Subcutaneous adipose tissue (tissue), 4 donors: ENCODE results near the gene FER. TPM values are rescaled to one million over a fixed set of nuclear protein-coding genes. Genes with fewer than 3 reads are reported as not detected.

Source experiments
- total RNA-seq, 4 donors: library from RNA; depleted of rRNA; stranded (reverse); fragments of >200 nt; gene quantifications; one replicate each; pipeline ENCODE4 v1.1.0, GENCODE V29; 2016
- TF ChIP-seq, protein P1 (sequence below): fragments of 450-650 bp; IDR thresholded peaks from one replicate; pipeline ENCODE4 v1.5.1; 2016; ENCODE audit warnings: low read depth, mild to moderate bottlenecking, control low read depth, antibody characterized with exemption, moderate library complexity

The FER gene
- total RNA-seq, 4 donors from 2014 or later = 26.9 to 37.4 (median 27.6) TPM

DNA sequence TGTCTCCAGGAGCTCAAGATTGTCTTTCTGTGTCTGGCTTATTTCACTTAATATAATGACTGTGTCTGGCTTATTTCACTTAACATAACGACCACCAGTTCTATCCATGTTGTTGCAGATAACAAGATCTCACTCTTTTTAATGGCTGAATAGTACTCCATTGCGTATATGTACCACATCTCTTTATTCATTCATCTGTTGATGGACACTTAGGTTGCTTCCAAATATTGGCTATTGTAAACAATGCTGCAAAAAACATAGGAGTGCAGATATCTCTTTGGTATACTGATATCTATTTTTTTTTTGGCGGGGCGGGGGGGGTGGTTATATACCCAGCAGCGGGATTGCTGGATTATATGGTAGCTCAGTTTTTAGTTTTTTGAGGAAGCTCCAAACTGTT lies 45.5 kb downstream of the FER start:
- TF ChIP-seq, protein P1, sequence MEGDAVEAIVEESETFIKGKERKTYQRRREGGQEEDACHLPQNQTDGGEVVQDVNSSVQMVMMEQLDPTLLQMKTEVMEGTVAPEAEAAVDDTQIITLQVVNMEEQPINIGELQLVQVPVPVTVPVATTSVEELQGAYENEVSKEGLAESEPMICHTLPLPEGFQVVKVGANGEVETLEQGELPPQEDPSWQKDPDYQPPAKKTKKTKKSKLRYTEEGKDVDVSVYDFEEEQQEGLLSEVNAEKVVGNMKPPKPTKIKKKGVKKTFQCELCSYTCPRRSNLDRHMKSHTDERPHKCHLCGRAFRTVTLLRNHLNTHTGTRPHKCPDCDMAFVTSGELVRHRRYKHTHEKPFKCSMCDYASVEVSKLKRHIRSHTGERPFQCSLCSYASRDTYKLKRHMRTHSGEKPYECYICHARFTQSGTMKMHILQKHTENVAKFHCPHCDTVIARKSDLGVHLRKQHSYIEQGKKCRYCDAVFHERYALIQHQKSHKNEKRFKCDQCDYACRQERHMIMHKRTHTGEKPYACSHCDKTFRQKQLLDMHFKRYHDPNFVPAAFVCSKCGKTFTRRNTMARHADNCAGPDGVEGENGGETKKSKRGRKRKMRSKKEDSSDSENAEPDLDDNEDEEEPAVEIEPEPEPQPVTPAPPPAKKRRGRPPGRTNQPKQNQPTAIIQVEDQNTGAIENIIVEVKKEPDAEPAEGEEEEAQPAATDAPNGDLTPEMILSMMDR = no peak

DNA sequence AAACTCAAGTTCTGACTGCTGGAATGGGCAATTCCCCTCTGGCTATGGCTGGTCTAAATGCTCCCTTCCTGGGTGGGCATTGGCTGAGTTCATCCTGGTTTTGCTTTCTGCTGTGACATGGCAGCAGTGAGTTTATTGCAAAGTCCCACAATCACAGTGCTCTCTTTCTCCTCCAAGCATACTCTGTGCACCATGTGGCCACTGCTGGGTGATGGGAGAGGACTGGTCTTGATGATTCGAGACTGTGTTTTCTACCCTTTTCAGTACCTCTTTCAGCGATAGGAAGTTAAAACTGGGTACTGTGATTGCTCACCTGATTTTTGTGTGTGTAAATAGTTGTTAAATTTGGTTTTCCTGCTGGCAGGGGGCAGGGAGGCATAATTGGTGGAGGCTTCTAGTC lies 49.7 kb downstream of the FER start:
- TF ChIP-seq, protein P1 = no peak

DNA sequence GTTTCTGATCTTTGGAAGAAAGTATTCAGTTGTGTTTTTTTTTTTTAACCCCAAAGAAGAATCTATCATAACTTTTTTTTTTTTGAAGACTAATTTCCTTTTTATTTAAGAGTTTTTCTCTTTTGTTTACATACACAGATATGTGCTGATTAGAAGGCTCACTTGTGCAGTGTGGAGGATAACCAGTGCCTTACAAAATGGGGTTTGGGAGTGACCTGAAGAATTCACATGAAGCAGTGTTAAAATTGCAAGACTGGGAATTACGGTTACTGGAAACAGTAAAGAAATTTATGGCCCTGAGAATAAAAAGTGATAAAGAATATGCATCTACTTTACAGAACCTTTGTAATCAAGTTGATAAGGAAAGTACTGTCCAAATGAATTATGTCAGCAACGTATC lies 50.3 kb downstream of the FER start:
- TF ChIP-seq, protein P1 = no peak

DNA sequence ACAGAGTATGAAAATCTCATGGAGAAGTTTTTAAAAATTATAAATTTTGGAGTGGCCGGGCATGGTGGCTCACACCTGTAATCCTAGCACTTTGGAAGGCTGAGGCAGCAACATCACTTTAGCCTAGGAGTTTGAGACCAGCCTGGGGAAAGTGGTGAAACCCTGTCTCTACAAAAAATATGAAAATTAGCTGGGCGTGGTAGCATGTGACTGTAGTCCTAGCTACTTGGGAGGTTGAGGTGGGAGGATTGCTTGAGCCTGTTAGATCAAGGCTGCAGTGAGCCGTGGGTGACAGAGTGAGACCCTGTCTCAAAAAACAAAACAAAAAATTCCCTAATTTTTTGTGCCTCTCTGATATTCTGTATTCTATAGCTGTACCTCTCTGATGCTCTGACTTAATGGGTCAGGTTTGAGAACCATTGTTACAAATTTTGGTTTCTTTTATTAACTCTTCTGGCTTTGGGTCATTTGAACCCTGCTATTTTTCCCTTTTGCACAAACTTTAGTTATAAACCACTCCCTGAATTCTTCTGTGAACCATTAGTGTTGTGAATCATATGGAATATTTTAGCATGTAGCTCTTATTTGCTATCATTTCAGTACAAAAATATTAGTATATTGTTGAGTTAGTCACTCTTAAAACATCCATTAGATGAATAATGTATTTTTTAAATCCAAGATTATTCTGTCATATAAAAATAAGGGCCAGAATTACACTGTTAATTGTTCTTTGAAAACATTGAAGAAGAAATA lies 51.0 kb downstream of the FER start:
- TF ChIP-seq, protein P1 = no peak

DNA sequence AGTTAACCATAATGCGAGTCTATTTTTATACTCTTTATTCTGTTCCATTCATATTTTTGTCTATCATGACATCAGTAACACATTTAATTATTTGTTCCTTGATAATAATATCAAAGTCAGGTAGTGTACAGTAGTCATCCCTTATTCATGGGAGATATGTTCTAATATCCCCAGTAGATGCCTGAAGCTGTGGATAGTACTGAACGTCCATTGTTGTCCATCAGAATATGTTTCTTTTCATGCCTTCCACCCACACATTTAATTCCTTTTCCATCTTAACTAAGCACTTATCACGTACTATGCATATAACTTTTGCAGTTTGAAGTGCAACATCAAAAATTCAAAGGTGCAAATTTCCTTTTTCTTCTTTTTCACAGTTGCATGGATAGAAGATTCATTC lies 53.6 kb downstream of the FER start:
- TF ChIP-seq, protein P1 = no peak

DNA sequence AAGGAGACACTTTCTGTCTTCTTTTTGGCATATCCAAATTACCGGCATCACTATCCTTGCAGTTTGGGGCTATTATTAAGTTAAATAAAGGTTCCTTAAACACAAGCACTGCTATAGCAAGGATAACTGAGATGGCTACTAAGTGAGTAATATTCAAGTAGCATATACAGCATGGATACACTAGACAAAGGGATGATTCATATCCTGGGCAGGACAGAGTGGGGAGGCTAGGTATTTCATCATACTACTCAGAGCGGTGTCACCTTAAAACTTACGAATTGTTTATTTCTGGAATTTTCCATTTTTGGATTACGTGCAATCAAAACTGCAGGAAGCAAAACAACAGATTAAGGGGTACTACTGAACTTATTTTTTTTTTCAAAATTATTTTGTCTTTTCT lies 54.1 kb downstream of the FER start:
- TF ChIP-seq, protein P1 = no peak

DNA sequence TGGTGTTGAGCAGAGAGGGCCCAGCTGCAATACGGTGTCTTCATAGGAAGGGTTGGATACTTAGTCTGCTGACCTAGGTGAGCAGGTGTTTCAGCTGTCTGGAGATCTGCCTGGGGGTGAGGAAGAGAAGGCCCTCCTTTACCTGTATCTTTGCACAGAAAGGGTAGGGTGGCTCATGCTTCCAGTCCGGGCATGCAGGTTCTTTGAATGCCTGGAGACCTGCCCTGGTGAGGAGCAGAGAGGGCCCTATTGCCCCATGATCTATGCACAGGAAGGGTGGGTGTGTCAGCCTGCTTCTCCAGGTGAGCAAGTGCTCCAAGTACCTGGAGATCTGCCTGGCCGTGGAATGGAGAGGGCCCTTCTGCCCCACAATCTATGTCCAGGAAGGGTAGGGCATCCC lies 63.0 kb downstream of the FER start:
- TF ChIP-seq, protein P1 = no peak
